Prostate gland (tissue), 2 donors: ENCODE measurements around the gene ENPP7.

Experiments
- POLR2A ChIP-seq: fragments of 450-650 bp; IDR thresholded peaks from one replicate; pipeline ENCODE4 v1.6.1; 2016; ENCODE audit warnings: antibody characterized with exemption, mild to moderate bottlenecking
- POLR2AphosphoS5 ChIP-seq: sonication (generic); formaldehyde crosslinking; IDR thresholded peaks from one replicate; pipeline ENCODE4 v1.6.1; 2017; ENCODE audit warnings: antibody characterized with exemption
- TF ChIP-seq, protein P1 (sequence below), 4 experiments: fragments of 200-600 bp in 2 of 4; fragments of 450-650 bp in 2 of 4; sonication (generic) in 2 of 4; IDR thresholded peaks; 1 replicate in 3 of 4; 2 replicates in 1 of 4; pipeline ENCODE4 v1.5.1; 2016 to 2019; ENCODE audit warnings: antibody characterized with exemption in 4 of 4, mild to moderate bottlenecking in 2 of 4, moderate library complexity in 2 of 4

DNA sequence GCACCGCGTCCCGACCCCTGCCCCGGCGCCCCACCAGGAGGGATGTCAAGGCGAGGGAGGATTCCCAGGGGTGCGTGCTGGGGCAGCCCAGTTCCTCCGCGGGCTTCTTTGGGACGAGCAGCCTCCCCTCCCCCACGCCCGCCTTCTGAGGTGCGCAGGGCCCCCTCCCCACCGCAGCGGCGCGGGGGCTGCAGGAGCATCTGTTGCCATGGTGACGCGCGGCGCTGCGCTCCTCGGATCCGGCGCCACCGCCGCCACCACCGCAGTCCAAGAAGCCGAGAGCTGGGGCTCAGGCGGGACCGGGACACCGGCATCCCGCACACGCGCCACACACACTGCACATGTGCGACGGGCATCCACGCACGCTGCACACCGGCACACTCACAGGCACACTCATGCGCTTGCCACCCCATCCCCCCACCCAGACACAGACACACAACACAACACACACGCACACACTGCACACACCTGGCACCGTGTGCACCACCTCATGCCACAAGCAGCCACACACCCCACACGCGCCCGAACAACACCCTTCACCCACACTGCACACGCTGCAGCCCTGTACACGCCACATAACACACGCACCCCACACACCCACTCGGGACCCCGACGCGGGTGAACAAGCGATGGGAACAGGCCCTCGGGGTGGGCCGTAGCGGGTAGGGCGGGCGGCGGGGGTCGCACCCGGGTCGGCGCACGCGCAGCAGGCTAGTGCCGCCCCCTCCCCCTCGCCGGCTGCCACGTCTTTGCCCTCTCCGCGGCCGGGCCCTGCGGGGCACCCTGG lies 17.0 kb downstream of the ENPP7 start:
- TF ChIP-seq, protein P1, sequence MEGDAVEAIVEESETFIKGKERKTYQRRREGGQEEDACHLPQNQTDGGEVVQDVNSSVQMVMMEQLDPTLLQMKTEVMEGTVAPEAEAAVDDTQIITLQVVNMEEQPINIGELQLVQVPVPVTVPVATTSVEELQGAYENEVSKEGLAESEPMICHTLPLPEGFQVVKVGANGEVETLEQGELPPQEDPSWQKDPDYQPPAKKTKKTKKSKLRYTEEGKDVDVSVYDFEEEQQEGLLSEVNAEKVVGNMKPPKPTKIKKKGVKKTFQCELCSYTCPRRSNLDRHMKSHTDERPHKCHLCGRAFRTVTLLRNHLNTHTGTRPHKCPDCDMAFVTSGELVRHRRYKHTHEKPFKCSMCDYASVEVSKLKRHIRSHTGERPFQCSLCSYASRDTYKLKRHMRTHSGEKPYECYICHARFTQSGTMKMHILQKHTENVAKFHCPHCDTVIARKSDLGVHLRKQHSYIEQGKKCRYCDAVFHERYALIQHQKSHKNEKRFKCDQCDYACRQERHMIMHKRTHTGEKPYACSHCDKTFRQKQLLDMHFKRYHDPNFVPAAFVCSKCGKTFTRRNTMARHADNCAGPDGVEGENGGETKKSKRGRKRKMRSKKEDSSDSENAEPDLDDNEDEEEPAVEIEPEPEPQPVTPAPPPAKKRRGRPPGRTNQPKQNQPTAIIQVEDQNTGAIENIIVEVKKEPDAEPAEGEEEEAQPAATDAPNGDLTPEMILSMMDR (IDR thresholded peaks at IDR 0.05) = no peak
- TF ChIP-seq POLR2A (no peak), POLR2AphosphoS5 (no peak)
